ENCODE measurements around the gene MAN1A1.

The MAN1A1 gene

GRCh38 chr6:119273272-119274196 lies 76.0 kb downstream of the MAN1A1 start:
- H3K4me1 ChIP-seq (ENCODE audit: insufficient read depth, low read length, poor library complexity, severe bottlenecking), result peaks cover 16% of the 10 kb centered on the region
- H3K27me3 ChIP-seq (ENCODE audit: insufficient read depth, low read length, poor library complexity, severe bottlenecking), result no peaks in the 10 kb centered on the region
- H4K20me1 ChIP-seq (ENCODE audit: insufficient read depth, low read length, poor library complexity, severe bottlenecking), result no peaks in the 10 kb centered on the region
- H3K9me3 ChIP-seq (ENCODE audit: insufficient read depth, low read depth, low read length), result peaks cover 9% of the 10 kb centered on the region; the same call in 1 of the 2 replicates
- H2AFZ ChIP-seq (ENCODE audit: low read length), result no peak overlapping the region
- TF ChIP-seq EZH2phosphoT487 (IDR thresholded peaks at IDR 0.05; ENCODE audit: borderline replicate concordance) (no peak), CTCF (conservative IDR thresholded peaks at IDR 0.05; ENCODE audit: low read length) (no peak)
- no peaks in the 10 kb centered on the region for H3K9me2 ChIP-seq (replicated peaks; ENCODE audit: low read depth, low read length)
- H3K9ac ChIP-seq (ENCODE audit: low read depth, low read length, poor library complexity, severe bottlenecking), result no peak overlapping the region
- H3K4me3 ChIP-seq (ENCODE audit: low read length, poor library complexity, severe bottlenecking), result no peak overlapping the region
- H3K36me3 ChIP-seq (ENCODE audit: insufficient read depth, low read length), result peaks cover 11% of the 10 kb centered on the region
- H3K79me2 ChIP-seq (ENCODE audit: insufficient read depth, low read length), result no peaks in the 10 kb centered on the region
- H3F3A ChIP-seq (ENCODE audit: low read depth), result no peaks in the 10 kb centered on the region
- H3K4me2 ChIP-seq (ENCODE audit: low read depth, low read length, poor library complexity, severe bottlenecking), result no peak overlapping the region

GRCh38 chr6:119270545-119270944 lies 79.0 kb downstream of the MAN1A1 start:
- peaks cover 9% of the 10 kb centered on the region; the same call in 1 of the 2 replicates for H3K9me3 ChIP-seq (ENCODE audit: insufficient read depth, low read depth, low read length)
- peaks cover 11% of the 10 kb centered on the region for H3K36me3 ChIP-seq (ENCODE audit: insufficient read depth, low read length)
- H3K79me2 ChIP-seq (ENCODE audit: insufficient read depth, low read length), result no peaks in the 10 kb centered on the region
- peaks cover 8% of the 10 kb centered on the region; the same call in 1 of the 2 replicates for H3F3A ChIP-seq (ENCODE audit: low read depth)
- H3K4me3 ChIP-seq (ENCODE audit: low read length, poor library complexity, severe bottlenecking), result no peak overlapping the region
- H3K27me3 ChIP-seq (ENCODE audit: insufficient read depth, low read length, poor library complexity, severe bottlenecking), result no peaks in the 10 kb centered on the region
- no peak overlapping the region for H3K9ac ChIP-seq (ENCODE audit: low read depth, low read length, poor library complexity, severe bottlenecking)
- TF ChIP-seq CTCF (conservative IDR thresholded peaks at IDR 0.05; ENCODE audit: low read length), result no peak
- TF ChIP-seq EZH2phosphoT487 (IDR thresholded peaks at IDR 0.05; ENCODE audit: borderline replicate concordance), result no peak
- H2AFZ ChIP-seq (ENCODE audit: low read length), result no peak overlapping the region
- H3K9me2 ChIP-seq (replicated peaks; ENCODE audit: low read depth, low read length), result no peaks in the 10 kb centered on the region
- H3K4me2 ChIP-seq (ENCODE audit: low read depth, low read length, poor library complexity, severe bottlenecking), result no peak overlapping the region
- H3K4me1 ChIP-seq (ENCODE audit: insufficient read depth, low read length, poor library complexity, severe bottlenecking), result peaks cover 33% of the 10 kb centered on the region
- no peaks in the 10 kb centered on the region for H4K20me1 ChIP-seq (ENCODE audit: insufficient read depth, low read length, poor library complexity, severe bottlenecking)

- no peak overlapping the region for H3K4me3 ChIP-seq (ENCODE audit: low read length, poor library complexity, severe bottlenecking)
- no peak overlapping the region for H2AFZ ChIP-seq (ENCODE audit: low read length)
- H4K20me1 ChIP-seq (ENCODE audit: insufficient read depth, low read length, poor library complexity, severe bottlenecking), result no peaks in the 10 kb centered on the region
- H3K9me3 ChIP-seq (ENCODE audit: insufficient read depth, low read depth, low read length), result peaks cover 9% of the 10 kb centered on the region; the same call in 1 of the 2 replicates
- peaks cover 8% of the 10 kb centered on the region; the same call in 1 of the 2 replicates for H3F3A ChIP-seq (ENCODE audit: low read depth)
- H3K79me2 ChIP-seq (ENCODE audit: insufficient read depth, low read length), result no peaks in the 10 kb centered on the region
- H3K27me3 ChIP-seq (ENCODE audit: insufficient read depth, low read length, poor library complexity, severe bottlenecking), result no peaks in the 10 kb centered on the region
- H3K36me3 ChIP-seq (ENCODE audit: insufficient read depth, low read length), result peaks cover 11% of the 10 kb centered on the region
- no peak overlapping the region for H3K9ac ChIP-seq (ENCODE audit: low read depth, low read length, poor library complexity, severe bottlenecking)
- TF ChIP-seq EZH2phosphoT487 (IDR thresholded peaks at IDR 0.05; ENCODE audit: borderline replicate concordance) (no peak), CTCF (conservative IDR thresholded peaks at IDR 0.05; ENCODE audit: low read length) (no peak)
- no peaks in the 10 kb centered on the region for H3K9me2 ChIP-seq (replicated peaks; ENCODE audit: low read depth, low read length)
- peaks cover 36% of the 10 kb centered on the region for H3K4me1 ChIP-seq (ENCODE audit: insufficient read depth, low read length, poor library complexity, severe bottlenecking)
- H3K4me2 ChIP-seq (ENCODE audit: low read depth, low read length, poor library complexity, severe bottlenecking), result no peak overlapping the region
These were observed 80.1 kb downstream of the MAN1A1 start for GRCh38 chr6:119269266-119270103.

Measured in Loucy (cell line).